Measurements from ENCODE around the gene MAGEA1.
"Not testable (repeated sequence)": the region's sequence is repeated elsewhere in the genome, so short reads cannot be mapped to it uniquely, and the experiment has no call there.

Gene MAGEA1, protein sequence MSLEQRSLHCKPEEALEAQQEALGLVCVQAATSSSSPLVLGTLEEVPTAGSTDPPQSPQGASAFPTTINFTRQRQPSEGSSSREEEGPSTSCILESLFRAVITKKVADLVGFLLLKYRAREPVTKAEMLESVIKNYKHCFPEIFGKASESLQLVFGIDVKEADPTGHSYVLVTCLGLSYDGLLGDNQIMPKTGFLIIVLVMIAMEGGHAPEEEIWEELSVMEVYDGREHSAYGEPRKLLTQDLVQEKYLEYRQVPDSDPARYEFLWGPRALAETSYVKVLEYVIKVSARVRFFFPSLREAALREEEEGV

DNA sequence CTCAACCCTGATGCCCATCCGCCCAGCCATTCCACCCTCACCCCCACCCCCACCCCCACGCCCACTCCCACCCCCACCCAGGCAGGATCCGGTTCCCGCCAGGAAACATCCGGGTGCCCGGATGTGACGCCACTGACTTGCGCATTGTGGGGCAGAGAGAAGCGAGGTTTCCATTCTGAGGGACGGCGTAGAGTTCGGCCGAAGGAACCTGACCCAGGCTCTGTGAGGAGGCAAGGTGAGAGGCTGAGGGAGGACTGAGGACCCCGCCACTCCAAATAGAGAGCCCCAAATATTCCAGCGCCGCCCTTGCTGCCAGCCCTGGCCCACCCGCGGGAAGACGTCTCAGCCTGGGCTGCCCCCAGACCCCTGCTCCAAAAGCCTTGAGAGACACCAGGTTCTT, at the start of gene MAGEA1:
TSS of gene MAGEA1 (plus strand) at position 154 of the 400 bp plus-strand sequence. CDS start 3,106 bp downstream, outside the sequence.
- DNase-seq, result no peak

DNA sequence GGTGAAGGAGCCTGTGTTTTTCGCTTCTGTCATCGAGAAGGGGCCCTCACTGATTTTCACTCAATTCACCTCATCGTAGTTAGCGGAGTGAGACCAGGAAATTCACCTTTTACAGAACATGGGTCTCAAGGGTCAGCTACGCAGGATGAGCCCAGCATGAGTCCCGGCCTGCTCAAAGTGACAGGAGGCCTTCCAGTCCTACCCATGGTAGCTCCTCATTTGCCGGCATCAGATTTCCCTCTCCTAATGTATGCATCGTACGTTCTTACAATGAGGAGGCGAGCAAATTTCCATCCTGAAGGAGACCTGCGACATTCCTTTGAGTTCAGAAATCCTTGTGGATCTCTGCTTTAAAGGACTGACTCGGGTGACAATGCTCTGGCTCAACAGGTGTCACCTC, 46.2 kb upstream of the MAGEA1 start:
- DNase-seq, result not testable (repeated sequence)

DNA sequence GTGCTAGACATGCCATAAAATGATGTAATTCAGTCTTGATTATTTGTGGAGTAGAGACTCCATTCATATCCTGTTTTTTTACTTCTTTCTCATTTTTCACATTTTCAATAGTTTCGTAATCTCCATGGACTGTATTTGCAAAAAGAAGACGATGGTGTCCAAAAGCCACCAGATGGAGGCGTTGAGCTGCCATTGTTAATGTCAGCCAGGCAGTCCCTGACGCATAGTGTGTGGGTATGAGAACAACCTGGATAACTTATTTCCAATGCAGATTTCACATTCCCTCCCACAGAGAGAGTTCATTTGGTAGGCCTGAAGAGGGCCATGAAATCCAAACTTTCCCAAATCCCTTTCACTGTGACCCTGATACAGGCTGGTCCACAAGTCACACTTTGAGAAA, 40.0 kb upstream of the MAGEA1 start:
- not testable (repeated sequence) for DNase-seq

DNA sequence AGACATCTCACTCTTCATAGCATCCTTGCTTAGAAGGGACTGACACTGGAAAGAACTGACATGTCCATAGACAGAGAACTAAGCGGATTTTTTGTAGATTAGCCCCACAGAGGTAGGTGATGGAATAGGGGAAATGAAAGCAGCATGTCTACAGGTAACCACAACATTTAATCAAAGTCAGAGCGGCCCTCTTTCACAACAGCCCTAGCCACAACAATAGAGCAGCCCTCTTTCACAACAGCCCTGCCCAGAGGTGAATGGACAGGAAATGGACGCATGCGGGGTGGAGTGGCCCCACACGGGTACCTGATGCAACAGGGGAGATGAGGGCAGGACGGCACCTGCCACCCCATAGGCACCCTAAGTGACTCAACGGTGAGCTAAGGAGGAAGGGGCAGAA, 32.8 kb upstream of the MAGEA1 start:
- DNase-seq, result not testable (repeated sequence)

DNA sequence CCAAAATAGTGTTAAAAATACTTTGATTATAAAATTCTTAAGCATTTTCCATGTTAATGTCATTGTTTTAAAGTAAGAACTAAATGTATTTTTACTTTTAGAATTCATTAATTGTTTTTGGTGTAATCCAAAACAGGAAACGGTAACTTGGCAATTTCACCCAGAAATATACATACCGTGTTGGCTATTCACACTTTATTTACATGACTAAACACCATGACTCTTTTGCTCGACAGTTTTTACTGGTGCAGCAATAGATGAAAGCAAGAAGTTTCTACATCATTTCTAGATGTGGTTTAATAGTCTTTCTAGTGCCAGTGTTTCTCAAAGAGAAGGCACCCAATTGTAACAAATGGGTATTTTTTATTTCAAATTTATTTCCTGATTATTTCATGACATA, 25.6 kb upstream of the MAGEA1 start:
- no peak for DNase-seq

DNA sequence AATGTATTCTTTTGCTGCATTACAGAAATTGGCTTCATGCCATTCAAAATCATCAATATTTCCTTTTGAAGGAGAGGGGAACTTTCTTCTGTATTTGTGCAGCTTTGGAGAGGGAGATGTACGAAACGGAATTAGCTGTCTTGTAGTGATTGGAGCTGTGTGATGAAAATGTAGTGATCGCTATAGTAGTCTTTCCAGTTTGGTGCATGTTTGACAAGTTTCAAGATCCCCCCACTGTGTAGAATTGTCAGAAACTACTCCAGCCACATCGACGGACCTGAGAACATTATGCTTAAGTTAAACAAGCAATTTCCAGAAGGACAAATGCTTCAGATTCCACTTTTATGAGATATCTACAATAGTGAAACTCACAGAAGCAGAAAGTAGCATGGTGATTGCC, 21.6 kb upstream of the MAGEA1 start:
- no peak for DNase-seq

DNA sequence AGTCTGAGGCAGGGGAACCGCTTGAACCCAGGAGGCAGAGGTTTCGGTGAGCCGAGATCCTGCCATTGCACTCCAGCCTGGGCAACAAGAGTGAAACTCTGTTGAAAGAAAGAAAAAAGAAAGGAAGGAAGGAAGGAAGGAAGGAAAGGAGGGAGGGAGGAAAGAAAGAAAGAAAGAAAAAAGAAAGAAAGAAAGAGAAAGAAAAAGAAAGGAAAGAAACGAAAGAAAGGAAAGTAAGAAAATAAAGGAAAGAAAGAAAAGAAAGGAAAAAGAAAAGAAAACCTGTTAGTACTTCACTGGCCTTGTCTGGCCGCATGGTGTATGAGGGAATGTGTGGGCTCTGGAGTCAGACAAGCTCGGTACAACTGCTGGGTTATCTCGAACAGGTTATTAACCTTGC, 20.8 kb upstream of the MAGEA1 start:
- no peak for DNase-seq

DNA sequence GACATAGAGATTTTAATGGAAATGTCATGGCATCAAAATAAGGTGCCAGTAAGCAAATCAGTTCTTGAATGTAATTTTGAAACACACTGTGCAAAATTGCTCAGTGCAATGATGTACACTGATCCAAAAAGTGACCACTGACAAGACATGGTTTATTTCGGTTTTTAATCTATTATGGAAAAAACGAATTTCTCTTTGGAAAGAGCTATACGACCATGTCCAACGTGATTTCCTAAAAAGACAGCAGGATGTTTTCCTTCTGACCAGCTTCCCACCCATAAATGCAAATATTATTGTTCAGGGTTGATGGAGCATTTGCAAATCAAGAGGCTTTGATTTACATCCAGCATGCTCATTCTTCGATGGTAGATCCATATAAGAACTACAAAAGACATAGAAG, 17.1 kb upstream of the MAGEA1 start:
- no peak for DNase-seq

DNA sequence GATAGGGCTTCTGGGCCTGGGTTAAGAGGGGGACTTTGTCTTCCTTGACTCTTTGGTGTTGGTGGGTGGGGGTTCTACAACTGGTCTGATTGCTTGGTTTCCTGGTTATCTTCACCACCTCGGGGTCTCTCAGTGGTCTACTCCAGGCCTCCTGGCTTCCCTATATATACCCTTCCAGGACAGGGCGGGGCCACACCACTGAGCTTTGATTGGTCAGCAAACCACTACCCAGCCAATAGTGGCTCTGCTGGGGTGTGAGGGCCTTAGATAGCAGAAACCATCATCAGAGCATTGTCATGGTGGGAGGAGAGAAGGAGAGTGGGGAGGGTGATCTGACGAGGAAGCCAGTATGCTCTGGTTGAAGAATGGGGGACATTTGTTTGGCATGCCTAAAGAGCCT, 14.4 kb upstream of the MAGEA1 start:
- DNase-seq, result no peak

DNA sequence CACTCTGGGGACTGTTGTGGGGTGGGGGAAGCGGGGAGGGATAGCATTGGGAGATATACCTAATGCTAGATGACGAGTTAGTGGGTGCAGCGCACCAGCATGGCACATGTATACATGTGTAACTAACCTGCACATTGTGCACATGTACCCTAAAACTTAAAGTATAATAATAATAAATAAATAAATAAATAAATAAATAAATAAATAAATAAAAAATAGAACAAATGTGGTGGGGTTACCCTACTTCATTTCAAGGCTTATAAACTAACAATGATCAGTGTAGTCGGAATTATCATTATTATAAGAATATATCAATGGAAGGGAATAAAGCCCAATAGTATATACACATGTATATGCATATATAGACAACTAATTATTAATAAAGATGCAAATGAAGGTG, 10.7 kb upstream of the MAGEA1 start:
- not testable (repeated sequence) for DNase-seq

DNA sequence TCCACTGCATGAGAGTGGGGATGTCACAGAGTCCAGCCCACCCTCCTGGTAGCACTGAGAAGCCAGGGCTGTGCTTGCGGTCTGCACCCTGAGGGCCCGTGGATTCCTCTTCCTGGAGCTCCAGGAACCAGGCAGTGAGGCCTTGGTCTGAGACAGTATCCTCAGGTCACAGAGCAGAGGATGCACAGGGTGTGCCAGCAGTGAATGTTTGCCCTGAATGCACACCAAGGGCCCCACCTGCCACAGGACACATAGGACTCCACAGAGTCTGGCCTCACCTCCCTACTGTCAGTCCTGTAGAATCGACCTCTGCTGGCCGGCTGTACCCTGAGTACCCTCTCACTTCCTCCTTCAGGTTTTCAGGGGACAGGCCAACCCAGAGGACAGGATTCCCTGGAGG, 2.7 kb downstream of the MAGEA1 start:
- DNase-seq, result no peak

DNA sequence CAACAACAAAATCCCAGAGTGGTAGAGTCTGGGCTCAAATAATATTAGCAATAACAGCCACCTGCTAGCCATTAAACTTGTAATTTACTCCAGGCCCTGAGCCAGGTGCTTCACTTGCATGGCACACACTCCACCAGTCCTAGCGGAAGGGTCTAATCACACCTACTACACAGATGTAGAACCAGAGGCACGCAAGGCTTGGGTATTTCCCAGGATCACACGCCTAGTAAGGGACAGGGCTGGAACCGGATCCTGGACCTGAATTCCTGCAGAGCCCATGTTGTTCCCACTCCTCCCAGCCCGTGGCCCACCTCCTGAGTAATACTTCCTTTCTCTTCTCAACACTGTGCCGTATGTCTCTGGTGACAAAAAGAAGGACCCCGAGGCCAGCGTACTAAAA, 5.7 kb downstream of the MAGEA1 start:
- no peak for DNase-seq

DNA sequence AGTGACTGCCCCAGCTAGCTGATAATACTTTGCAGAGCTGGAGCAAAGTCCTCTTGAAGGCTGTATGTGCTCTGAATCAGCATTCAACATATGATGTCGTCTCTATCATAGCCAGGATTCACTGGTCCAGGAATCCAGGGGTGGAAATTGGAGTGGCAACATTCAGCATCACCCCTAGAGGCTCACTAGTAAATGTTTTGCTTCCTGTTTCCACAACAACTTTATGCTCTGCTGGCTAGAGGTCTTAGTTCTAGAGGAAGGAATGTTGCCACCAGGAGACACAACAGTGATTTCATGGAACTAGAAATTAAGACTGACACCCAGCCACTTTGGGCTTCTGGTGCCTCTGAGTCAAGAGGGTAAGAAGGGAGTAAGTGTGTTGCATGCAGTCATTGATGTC, 11.3 kb downstream of the MAGEA1 start:
- no peak for DNase-seq

DNA sequence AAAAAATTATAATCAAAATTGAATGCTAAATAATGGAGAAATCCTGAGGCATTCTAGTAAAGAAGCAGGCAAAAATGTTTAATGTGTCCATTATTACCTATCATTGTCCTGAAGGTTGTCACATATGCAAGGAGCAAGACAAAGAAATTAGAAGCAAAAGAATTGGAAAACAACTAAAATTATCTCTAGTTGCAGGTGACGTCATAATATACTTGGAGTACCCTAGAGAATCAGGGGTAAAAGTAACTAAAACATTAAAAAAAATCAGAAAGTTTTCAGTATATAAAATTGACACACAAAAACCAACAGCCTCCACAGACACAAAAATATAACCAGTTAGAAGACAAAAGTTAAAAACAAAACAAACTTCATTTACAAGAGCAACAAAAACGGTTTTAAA, 21.4 kb downstream of the MAGEA1 start:
- no peak for DNase-seq

DNA sequence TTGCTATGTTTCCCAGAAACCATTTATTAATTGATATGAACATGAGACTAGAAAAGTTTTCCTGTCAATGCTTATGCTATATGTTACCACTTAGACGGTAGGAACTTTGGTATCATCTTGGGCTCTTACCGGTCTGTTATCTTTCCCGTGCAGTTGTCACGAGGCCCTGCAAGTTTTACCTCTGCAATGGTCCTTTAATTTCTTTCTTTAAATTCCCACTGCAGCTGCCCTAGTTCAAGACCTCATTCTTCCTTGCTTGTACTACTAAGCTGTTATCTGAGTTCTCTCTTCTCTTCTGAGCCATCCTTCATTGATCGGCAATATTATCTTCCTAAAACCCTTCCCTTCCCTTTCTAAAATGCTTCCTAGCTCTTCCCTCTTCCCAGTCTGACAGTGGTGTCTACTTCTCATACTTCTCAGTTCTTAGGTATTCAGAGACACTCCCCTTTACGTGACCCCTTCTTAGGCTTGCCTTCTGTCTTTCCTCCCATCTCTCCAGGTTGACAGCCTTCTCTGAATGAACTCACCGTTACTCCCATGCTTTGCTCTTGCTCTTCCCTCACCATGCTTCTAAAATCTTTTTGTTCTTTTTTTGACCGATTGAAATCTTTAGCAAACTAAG, 27.5 kb downstream of the MAGEA1 start:
- DNase-seq, result no peak

DNA sequence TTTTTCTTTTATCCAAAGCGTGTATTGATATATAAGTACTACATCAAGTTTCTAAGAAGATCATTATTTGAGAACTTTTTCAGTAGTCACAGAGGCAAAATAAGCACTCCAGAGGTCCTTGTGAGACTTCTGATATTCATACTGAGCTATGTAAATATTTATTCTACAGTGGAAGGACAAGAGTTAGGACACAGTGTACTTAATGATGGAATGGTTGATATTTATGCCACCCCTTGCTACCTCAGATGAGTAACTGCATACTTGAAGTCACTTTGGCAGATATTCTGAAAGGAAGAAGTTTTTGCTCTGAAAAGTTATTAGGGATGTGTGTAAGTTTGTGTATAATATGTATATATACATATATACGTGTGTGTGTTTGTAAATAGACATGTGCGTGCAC, 30.3 kb downstream of the MAGEA1 start:
- DNase-seq, result no peak

DNA sequence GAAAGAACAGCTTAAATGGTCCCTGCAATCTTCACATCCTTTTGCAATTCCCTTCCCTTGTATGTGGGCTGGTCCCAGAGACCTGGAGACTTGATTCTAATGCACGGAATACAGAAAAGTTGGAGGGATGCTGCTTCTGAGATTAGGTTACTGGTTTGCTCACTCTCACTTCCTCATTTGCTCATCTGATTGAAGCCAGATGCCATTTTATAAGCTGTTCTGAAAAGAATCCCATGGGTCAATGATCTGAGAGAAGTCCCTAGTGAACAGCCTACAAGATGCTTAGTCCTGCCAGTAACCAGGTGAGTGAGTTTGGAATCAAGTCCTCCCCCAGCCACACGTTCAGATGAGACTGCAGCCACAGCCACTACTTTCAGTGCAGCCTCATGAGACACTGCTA, 35.9 kb downstream of the MAGEA1 start:
- DNase-seq, result no peak

DNA sequence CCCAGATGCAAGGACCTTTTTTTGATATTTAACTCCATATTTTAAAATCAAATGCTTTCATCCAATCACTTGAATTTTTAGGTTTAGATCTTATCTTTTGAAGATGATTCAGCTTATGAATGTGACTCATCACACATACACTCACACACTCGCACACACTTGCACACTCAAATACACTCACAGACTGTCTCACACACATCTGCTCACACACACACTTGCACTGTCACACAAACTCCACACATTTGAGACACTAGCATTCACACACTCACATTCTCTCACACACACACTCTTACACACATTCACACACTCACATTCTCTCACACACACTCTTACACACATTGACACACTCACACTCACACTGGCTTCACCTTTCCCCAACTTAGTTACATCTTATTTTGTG, 37.8 kb downstream of the MAGEA1 start:
- no peak for DNase-seq

DNA sequence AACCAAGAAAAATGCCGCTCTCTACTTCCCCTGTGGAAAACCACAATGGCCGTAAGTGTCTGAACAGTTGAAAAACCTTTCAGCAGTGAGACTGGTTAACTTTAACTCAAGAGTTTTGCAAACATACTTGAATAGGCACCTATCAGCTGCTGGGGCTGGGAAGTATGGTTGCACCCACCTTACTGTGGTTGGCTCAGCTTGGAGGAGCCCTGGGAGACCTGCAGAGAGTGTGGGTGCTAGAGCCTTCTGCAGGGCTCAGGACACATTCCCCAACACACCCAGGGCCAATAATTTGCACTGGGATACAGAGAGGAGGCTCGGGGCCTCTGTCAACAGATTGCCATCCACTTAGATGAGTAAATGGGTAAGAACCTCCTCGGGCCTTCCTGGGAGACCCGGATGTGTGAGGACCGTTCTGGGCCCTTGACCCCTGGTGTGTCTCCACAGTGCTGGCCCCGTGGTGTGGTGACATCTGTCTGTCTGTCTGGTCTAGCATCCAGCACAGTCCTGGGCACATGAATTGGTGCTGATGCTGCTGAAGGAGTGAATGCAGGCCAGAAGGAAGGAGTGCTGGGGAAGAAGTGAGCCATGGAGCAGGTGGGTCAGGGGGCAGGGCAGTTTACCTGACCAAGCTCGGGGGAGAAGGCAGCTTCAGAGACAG, 46.5 kb downstream of the MAGEA1 start:
- DNase-seq, result no peak

DNA sequence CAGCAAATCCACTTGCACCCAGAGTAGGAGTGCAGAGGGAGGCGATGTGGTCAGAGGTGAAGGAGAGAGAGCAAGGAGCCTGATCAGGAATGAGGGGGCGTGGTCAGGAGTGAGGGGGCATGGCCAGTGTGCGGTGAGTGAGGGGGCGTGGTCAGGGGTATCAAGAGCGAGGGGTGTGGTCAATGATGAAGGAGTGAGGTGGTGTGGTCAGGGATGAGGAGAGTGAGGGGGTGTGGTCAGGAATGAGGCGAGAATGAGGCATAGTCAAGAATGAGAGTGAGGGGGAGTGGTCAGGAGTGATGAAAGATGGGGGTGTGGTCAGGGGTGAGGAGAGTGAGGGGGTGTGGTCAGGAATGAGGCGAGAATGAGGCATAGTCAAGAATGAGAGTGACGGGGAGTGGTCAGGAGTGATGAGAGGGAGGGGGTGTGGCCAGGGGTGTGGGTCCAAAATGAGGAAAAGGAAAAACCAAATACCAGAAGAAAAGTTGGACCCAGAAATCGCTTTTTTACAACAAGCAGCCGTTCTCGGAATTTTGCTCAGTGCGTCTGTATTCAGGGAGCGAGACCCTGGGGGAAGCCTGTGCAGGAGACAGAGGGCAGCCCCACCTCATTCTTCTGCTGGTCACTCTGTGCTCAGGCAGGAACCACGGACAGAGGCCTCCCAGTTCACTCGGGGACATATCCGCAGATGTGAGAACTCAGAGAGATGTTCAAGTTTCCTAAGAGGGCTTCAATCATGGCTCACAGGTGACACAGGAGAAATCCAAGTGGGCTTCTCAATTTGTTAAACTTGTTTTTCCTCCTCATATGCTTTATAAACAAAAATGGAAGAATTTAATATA, 47.5 kb downstream of the MAGEA1 start:
- DNase-seq, result no peak

Data from activated T-cell treated with anti-CD3 and anti-CD28 coated beads, Interleukin-2, amount 50 U/mL, for 1 hour (primary cell).